Tibial artery (tissue), 4 donors: ENCODE results near the gene LYPD3.
A peak's percentile ranks its signal among the peaks of the same experiment; 100 is the strongest.
"Not testable (repeated sequence)": the region's sequence is repeated elsewhere in the genome, so short reads cannot be mapped to it uniquely, and the experiment has no call there.

Experiments used
- DNase-seq, 2 donors: peaks; one replicate each; pipeline ENCODE4 v3.0.0-alpha.2; 2019
- H3K27ac ChIP-seq, 2 donors: fragments of 200-600 bp; sonication (generic) in 1 of 2; 1 replicate in 1 of 2; 2 replicates in 1 of 2; pipeline ENCODE4 v1.5.1; 2018 to 2019; ENCODE audit warnings: mild to moderate bottlenecking in 1 of 2
- H3K27me3 ChIP-seq, 2 donors: fragments of 200-600 bp; sonication (generic) in 1 of 2; one replicate each; pipeline versions ENCODE4 v1.5.1 to v1.6.0; 2016 to 2019
- H3K36me3 ChIP-seq, 3 donors: fragments of 200-600 bp; sonication (generic) in 2 of 3; one replicate each; pipeline ENCODE4 v1.5.1; 2016 to 2019; ENCODE audit warnings: mild to moderate bottlenecking in 2 of 3
- H3K4me1 ChIP-seq, 4 donors: fragments of 200-600 bp; sonication (generic) in 2 of 4; 1 replicate in 3 of 4; 2 replicates in 1 of 4; pipeline ENCODE4 v1.5.1; 2016 to 2019
- H3K4me3 ChIP-seq, 2 donors: fragments of 200-600 bp; sonication (generic) in 1 of 2; 1 replicate in 1 of 2; 2 replicates in 1 of 2; pipeline ENCODE4 v1.5.1; 2018 to 2019; ENCODE audit warnings: mild to moderate bottlenecking in 2 of 2
- H3K9me3 ChIP-seq, 3 donors: fragments of 200-600 bp; sonication (generic) in 1 of 3; one replicate each; pipeline ENCODE4 v1.5.1; 2016 to 2019
- intact Hi-C: fragments of 100-400 bp; cut with DNase I; formaldehyde crosslinking; loops from one replicate; pipeline ENCODE4 v1.15.0; 2023; ENCODE audit warnings: low total_unique reads
- TF ChIP-seq, protein P1 (sequence below), 2 experiments: fragments of 200-600 bp in 1 of 2; fragments of 450-650 bp in 1 of 2; IDR thresholded peaks; one replicate each; pipeline ENCODE4 v1.5.1; 2017 to 2019; ENCODE audit warnings: antibody characterized with exemption in 2 of 2, mild to moderate bottlenecking in 1 of 2, moderate library complexity in 1 of 2

The LYPD3 gene

GRCh38 chr19:43465468-43466120, at the start of gene LYPD3:
Gene LYPD3, minus strand, starts transcription at chr19:43465608. Its CDS starts 37 bp downstream, at chr19:43465571.
- Histone ChIP-seq H3K36me3 (peaks cover 0 to 6% (median 0%) of the 10 kb centered on the region in 3 donors), H3K27ac (peak within 1 kb of the TSS; percentile 82 to 88), H3K27me3 (peaks cover 0 to 9% of the 10 kb centered on the region in 2 donors), H3K4me1 (peaks cover 0 to 22% (median 11%) of the 10 kb centered on the region in 4 donors), H3K9me3 (no peaks in the 10 kb centered on the region), H3K4me3 (peak within 1 kb of the TSS; percentile 64 to 71)
- intact Hi-C loops, result no loop called here
- DNase-seq, result no peak
- TF ChIP-seq, protein P1, sequence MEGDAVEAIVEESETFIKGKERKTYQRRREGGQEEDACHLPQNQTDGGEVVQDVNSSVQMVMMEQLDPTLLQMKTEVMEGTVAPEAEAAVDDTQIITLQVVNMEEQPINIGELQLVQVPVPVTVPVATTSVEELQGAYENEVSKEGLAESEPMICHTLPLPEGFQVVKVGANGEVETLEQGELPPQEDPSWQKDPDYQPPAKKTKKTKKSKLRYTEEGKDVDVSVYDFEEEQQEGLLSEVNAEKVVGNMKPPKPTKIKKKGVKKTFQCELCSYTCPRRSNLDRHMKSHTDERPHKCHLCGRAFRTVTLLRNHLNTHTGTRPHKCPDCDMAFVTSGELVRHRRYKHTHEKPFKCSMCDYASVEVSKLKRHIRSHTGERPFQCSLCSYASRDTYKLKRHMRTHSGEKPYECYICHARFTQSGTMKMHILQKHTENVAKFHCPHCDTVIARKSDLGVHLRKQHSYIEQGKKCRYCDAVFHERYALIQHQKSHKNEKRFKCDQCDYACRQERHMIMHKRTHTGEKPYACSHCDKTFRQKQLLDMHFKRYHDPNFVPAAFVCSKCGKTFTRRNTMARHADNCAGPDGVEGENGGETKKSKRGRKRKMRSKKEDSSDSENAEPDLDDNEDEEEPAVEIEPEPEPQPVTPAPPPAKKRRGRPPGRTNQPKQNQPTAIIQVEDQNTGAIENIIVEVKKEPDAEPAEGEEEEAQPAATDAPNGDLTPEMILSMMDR (IDR thresholded peaks at IDR 0.05), result no peak

DNA sequence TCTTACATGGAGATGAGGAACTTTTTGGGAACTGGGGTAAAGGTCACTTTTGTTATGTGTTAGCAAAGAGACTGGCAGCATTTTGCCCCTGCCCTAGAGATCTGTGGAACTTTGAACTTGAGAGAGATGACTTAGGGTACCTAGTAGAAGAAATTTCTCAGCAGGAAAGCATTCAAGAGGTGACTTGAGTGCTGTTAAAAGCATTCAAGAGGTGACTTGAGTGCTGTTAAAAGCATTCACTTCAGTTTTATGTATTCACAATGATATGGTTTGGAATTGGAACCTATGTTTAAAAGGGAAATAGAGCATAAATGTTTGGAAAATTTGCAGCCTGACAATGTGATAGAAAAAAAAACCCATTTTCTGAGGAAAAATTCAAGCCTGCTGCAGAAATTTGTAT, 47.0 kb upstream of the LYPD3 start:
- H3K4me1 ChIP-seq, H3K4me3 ChIP-seq, DNase-seq, H3K27ac ChIP-seq, intact Hi-C loops, H3K27me3 ChIP-seq, H3K9me3 ChIP-seq: not testable (repeated sequence)
- peaks cover 0 to 48% (median 28%) of the 10 kb centered on the region in 3 donors for H3K36me3 ChIP-seq

DNA sequence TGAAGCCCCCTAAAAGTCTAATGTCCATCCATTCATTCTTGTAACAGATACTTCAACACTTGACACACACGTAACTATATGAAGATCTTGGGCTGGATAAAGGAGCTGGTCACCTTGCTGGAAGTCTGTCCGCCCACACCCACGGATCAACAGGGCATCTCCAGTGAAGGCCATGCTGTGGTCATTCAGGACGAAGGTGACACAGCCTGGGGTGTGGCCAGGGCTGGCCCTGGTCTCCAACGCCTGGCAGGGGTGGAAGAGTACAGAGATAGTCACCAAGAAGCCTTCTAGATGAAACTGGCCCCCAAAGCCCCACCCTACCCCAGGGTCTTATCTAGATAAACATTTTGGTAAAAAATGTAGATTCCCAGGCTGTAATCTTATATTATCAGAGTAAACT, 45.9 kb upstream of the LYPD3 start:
- Histone ChIP-seq H3K4me1 (no peaks in the 10 kb centered on the region), H3K4me3 (no peak overlapping the region), H3K36me3 (peaks cover 0 to 48% (median 28%) of the 10 kb centered on the region in 3 donors), H3K27me3 (no peaks in the 10 kb centered on the region), H3K9me3 (no peaks in the 10 kb centered on the region), H3K27ac (no peak overlapping the region)
- TF ChIP-seq, protein P1 (IDR thresholded peaks at IDR 0.05), result no peak
- intact Hi-C loops, result no loop called here
- DNase-seq, result no peak

- DNase-seq, result no peak
- no peaks in the 10 kb centered on the region for H3K9me3 ChIP-seq
- H3K36me3 ChIP-seq, result peaks cover 0 to 48% (median 28%) of the 10 kb centered on the region in 3 donors
- H3K27me3 ChIP-seq, result no peaks in the 10 kb centered on the region
- H3K4me1 ChIP-seq, result no peaks in the 10 kb centered on the region
- H3K4me3 ChIP-seq, result no peak overlapping the region
- no peak overlapping the region for H3K27ac ChIP-seq
- TF ChIP-seq, protein P1 (IDR thresholded peaks at IDR 0.05), result no peak
- intact Hi-C loops, result no loop called here
These were observed 45.3 kb upstream of the LYPD3 start for GRCh38 chr19:43510713-43511112.

- Histone ChIP-seq H3K27ac (no peak overlapping the region), H3K4me3 (no peak overlapping the region), H3K27me3 (no peaks in the 10 kb centered on the region), H3K36me3 (peaks cover 0 to 40% (median 28%) of the 10 kb centered on the region in 3 donors), H3K4me1 (peaks cover 0 to 13% (median 10%) of the 10 kb centered on the region in 4 donors), H3K9me3 (no peaks in the 10 kb centered on the region)
- TF ChIP-seq, protein P1 (IDR thresholded peaks at IDR 0.05), result no peak
- intact Hi-C loops, result no loop called here
- no peak for DNase-seq
These were observed 42.5 kb upstream of the LYPD3 start for GRCh38 chr19:43507880-43508279.

- H3K4me1 ChIP-seq, result peaks cover 0 to 20% (median 14%) of the 10 kb centered on the region in 4 donors
These were observed 41.2 kb upstream of the LYPD3 start for GRCh38 chr19:43506629-43507028.

More at GRCh38 chr19:43506629-43507028, 41.2 kb upstream of the LYPD3 start:
- no peak overlapping the region for H3K4me3 ChIP-seq
- intact Hi-C loops, result no loop called here
- H3K27me3 ChIP-seq, result no peaks in the 10 kb centered on the region
- no peaks in the 10 kb centered on the region for H3K9me3 ChIP-seq
- TF ChIP-seq, protein P1 (IDR thresholded peaks at IDR 0.05), result no peak
- DNase-seq, result no peak
- H3K27ac ChIP-seq, result no peak overlapping the region
- peaks cover 0 to 40% (median 28%) of the 10 kb centered on the region in 3 donors for H3K36me3 ChIP-seq
